ENCODE measurements around the gene CLSTN2. TPM values are rescaled to one million over a fixed set of nuclear protein-coding genes. Genes with fewer than 3 reads are reported as not detected.

The CLSTN2 gene
- total and polyA plus RNA-seq, 2 of the 8 experiments (the other 6 are each of a cell fraction or from before 2014, with no cell fraction given), result 0.39 to 0.52 TPM

- no peaks in the 10 kb centered on the region for H3K27me3 ChIP-seq (replicated peaks in 1 of 4; ENCODE audit: control insufficient read depth in 3 of 4, extremely low read depth in 1 of 4, insufficient read depth in 3 of 4, low read length in 3 of 4)
- WGBS, 2 experiments (ENCODE audit: extremely low coverage in 1 of 2, insufficient coverage in 1 of 2, insufficient read length in 1 of 2, insufficient replicate concordance in 2 of 2, low coverage in 1 of 2, low lambda C conversion rate in 2 of 2, missing lambda C conversion rate in 1 of 2), result 86% methylated on average over 4 of the region's 4 CpGs; no CpG with 5 or more reads in 1 of the 2 experiments
- H3K9ac ChIP-seq (replicated peaks in 1 of 4; ENCODE audit: extremely low read depth in 1 of 4, low read depth in 3 of 4, low read length in 3 of 4), result no peak overlapping the region
- H3K27ac ChIP-seq (ENCODE audit: low read depth, low read length), result no peak overlapping the region
- no peak overlapping the region for H2BK12ac ChIP-seq (ENCODE audit: low read depth, low read length)
- no peak overlapping the region for H2BK5ac ChIP-seq (ENCODE audit: low read depth, low read length)
- H3K4ac ChIP-seq (replicated peaks; ENCODE audit: insufficient read length, low read depth, low read length), result no peak overlapping the region
- H3K23me2 ChIP-seq (ENCODE audit: low read depth, low read length), result no peaks in the 10 kb centered on the region
- H4K8ac ChIP-seq (ENCODE audit: extremely low read depth, insufficient read depth, low read length), result no peak overlapping the region
- no peaks in the 10 kb centered on the region for H3K36me3 ChIP-seq (ENCODE audit: control insufficient read depth in 2 of 4, insufficient read depth in 4 of 4, low read length in 3 of 4)
- H2AK5ac ChIP-seq (ENCODE audit: low read depth, low read length), result no peak overlapping the region
- no peaks in the 10 kb centered on the region; the same call in 1 of the 2 replicates for H3K79me1 ChIP-seq (ENCODE audit: low read depth, low read length)
- ChIA-PET POLR2A (ENCODE audit: partially characterized antibody) (no interaction called here), CTCF (ENCODE audit: partially characterized antibody) (interaction anchor here (0.9 kb wide), 1 partner anchor 60 kb away, joined by 3 read pairs; no protein-coding TSS in a partner anchor)
- no peak overlapping the region for H3K4me3 ChIP-seq (ENCODE audit: extremely low read depth in 1 of 4, insufficient read depth in 2 of 4, low read depth in 3 of 4, low read length in 4 of 4)
- no peak overlapping the region for H3K23ac ChIP-seq (ENCODE audit: insufficient read length)
- peaks cover 0 to 3% of the 10 kb centered on the region in 2 experiments; a peak in 1 of 4 replicates for H3K9me3 ChIP-seq (ENCODE audit: insufficient read depth in 2 of 2, low read depth in 1 of 2, low read length in 1 of 2)
- no peaks in the 10 kb centered on the region for H3K4me1 ChIP-seq (replicated peaks in 1 of 4; ENCODE audit: control insufficient read depth in 3 of 4, insufficient read depth in 4 of 4, low read length in 3 of 4)
- H2BK120ac ChIP-seq (replicated peaks; ENCODE audit: low read depth, low read length), result no peak overlapping the region
- DNase-seq (ENCODE audit: low read depth in 1 of 2, low spot score in 2 of 2) (no peak), FAIRE-seq (no peak)
- H3K18ac ChIP-seq (ENCODE audit: extremely low read depth, low read length), result no peak overlapping the region
- H4K5ac ChIP-seq (ENCODE audit: insufficient read length, low read depth, low read length), result no peak overlapping the region
- no peak overlapping the region for H2BK20ac ChIP-seq (ENCODE audit: low read length)
- no peak overlapping the region for H2BK15ac ChIP-seq (ENCODE audit: low read length)
- H4K91ac ChIP-seq (replicated peaks; ENCODE audit: insufficient read length, low read length), result no peak overlapping the region
- H3K56ac ChIP-seq (replicated peaks; ENCODE audit: insufficient read length, low read depth, low read length), result no peak overlapping the region
- TF ChIP-seq RNF2 (IDR thresholded peaks at IDR 0.05; ENCODE audit: borderline replicate concordance, low read depth, low read length, missing control alignments, poor library complexity, severe bottlenecking), result no peak
- no peak for TF ChIP-seq SP1 (IDR thresholded peaks at IDR 0.05; ENCODE audit: low read depth, low read length)
- TF ChIP-seq CBX8 (IDR thresholded peaks at IDR 0.05; ENCODE audit: borderline replicate concordance, low read depth, low read length), result no peak
- no peaks in the 10 kb centered on the region for H3K79me2 ChIP-seq (ENCODE audit: control insufficient read depth in 1 of 2, insufficient read depth in 2 of 2, low read length in 2 of 2)
- H4K20me1 ChIP-seq (replicated peaks in 1 of 2; ENCODE audit: control insufficient read depth in 1 of 2, insufficient read depth in 2 of 2, low read length in 2 of 2), result no peaks in the 10 kb centered on the region
- H2AFZ ChIP-seq (ENCODE audit: low read length), result no peak overlapping the region
- no peak overlapping the region for H3K4me2 ChIP-seq (ENCODE audit: insufficient read depth in 1 of 2, low read depth in 2 of 2, low read length in 2 of 2)
- no peak overlapping the region for H3K14ac ChIP-seq (ENCODE audit: insufficient read length)
These were observed 602.1 kb downstream of the CLSTN2 start for GRCh38 chr3:140536926-140537726.

Measured in H1 (cell line).